SH-SY5Y (cell line): ENCODE measurements around the gene PIAS1.

Experiments
- GATA2 ChIP-seq: IDR thresholded peaks from 2 replicates; pipeline ENCODE4 v1.6.1; 2011; ENCODE audit warnings: mild to moderate bottlenecking, low read depth, low read length
- GATA3 ChIP-seq: IDR thresholded peaks from 2 replicates; pipeline ENCODE4 v1.6.1; 2011; ENCODE audit warnings: low read depth, mild to moderate bottlenecking, low read length, moderate library complexity

- TF ChIP-seq GATA2 (no peak), GATA3 (no peak)
Measured at GRCh38 chr15:68052431-68052830, 1.7 kb upstream of the PIAS1 start.
